Endothelial cell of umbilical vein (primary cell): ENCODE data around the gene LOXL4. TPM values are rescaled to one million over a fixed set of nuclear protein-coding genes. Genes with fewer than 3 reads are reported as not detected.

Source experiments
- BruUV-seq: library from RNA; stranded (reverse); fragments of 400-500 nt; replicated peaks from 2 replicates; lab custom pipeline; 2021; lab: Mats Ljungman, UMichigan
- CTCF ChIA-PET: fragments of 300-600, 350-600 bp; sonication (Branson Sonifier 250); formaldehyde crosslinking; loops from one replicate; lab custom pipeline; 2021; ENCODE audit warnings: antibody characterized with exemption, inconsistent platforms; lab: Charles Lee
- POLR2A ChIA-PET: fragments of 300-600, 350-600 bp; sonication (Branson Sonifier 250); formaldehyde crosslinking; loops from one replicate; lab custom pipeline; 2021; ENCODE audit warnings: antibody characterized with exemption, inconsistent platforms; lab: Charles Lee
- DNase-seq: peaks from one replicate; pipeline ENCODE4 v3.0.0-alpha.2; 2011; ENCODE audit warnings: low read depth, low spot score
- FAIRE-seq: peaks from 2 replicates; lab custom pipeline; 2011; peaks lifted over from hg19 to GRCh38; lab: Jason Lieb, UNC
- H2AFZ ChIP-seq: 2 replicates; pipeline ENCODE4 v1.6.0; 2012; ENCODE audit warnings: low read depth, low read length, control low read depth, inconsistent platforms
- H3K27ac ChIP-seq: 2 replicates; pipeline ENCODE4 v1.5.1; 2011; ENCODE audit warnings: low read depth, mild to moderate bottlenecking, control low read depth, low read length, moderate library complexity; ENCODE audit not compliant: insufficient read depth
- H3K27me3 ChIP-seq, 2 experiments: 2 replicates each; pipeline versions ENCODE4 v1.6.0 to v1.6.1; 2011; ENCODE audit warnings: low read length in 2 of 2, mixed read lengths in 1 of 2; ENCODE audit not compliant: control insufficient read depth in 2 of 2, insufficient read depth in 2 of 2
- H3K36me3 ChIP-seq, 2 experiments: 2 replicates in 1 of 2; 3 replicates in 1 of 2; pipeline ENCODE4 v1.5.1; 2011; ENCODE audit warnings: low read length in 2 of 2, mild to moderate bottlenecking in 1 of 2, moderate library complexity in 1 of 2; ENCODE audit not compliant: control insufficient read depth in 2 of 2, insufficient read depth in 2 of 2; ENCODE audit errors: extremely low read depth in 1 of 2
- H3K4me1 ChIP-seq: 3 replicates; pipeline ENCODE4 v1.5.1; 2011; ENCODE audit warnings: mild to moderate bottlenecking, low read length; ENCODE audit not compliant: control insufficient read depth, insufficient read depth; ENCODE audit errors: extremely low read depth
- H3K4me2 ChIP-seq: 2 replicates; pipeline ENCODE4 v1.6.1; 2011; ENCODE audit warnings: low read length, control low read depth, mixed read lengths; ENCODE audit not compliant: insufficient read depth
- H3K4me3 ChIP-seq, 3 experiments: fragments of 200-600 bp in 1 of 3; sonication (generic), shearing (Covaris generic) in 1 of 3; replicated peaks in 1 of 3; 2 replicates each; pipeline ENCODE4 v1.5.1; 2011 to 2016; ENCODE audit warnings: control low read depth in 3 of 3, low read length in 3 of 3, mild to moderate bottlenecking in 2 of 3, inconsistent platforms in 1 of 3, low read depth in 1 of 3, moderate library complexity in 1 of 3; ENCODE audit not compliant: insufficient read depth in 1 of 3
- H3K79me2 ChIP-seq: 2 replicates; pipeline ENCODE4 v1.6.0; 2012; ENCODE audit warnings: low read length, inconsistent platforms; ENCODE audit not compliant: control insufficient read depth, insufficient read depth
- H3K9ac ChIP-seq: replicated peaks from 2 replicates; pipeline ENCODE3; 2011; ENCODE audit warnings: low read length, control low read depth; ENCODE audit not compliant: insufficient read depth; ENCODE audit errors: extremely low read depth
- H3K9me1 ChIP-seq: replicated peaks from 3 replicates; pipeline ENCODE4 v1.6.0; 2011; ENCODE audit warnings: mild to moderate bottlenecking, low read length; ENCODE audit not compliant: control insufficient read depth, insufficient read depth; ENCODE audit errors: extremely low read depth
- H3K9me3 ChIP-seq: replicated peaks from 2 replicates; pipeline ENCODE4 v1.5.1; 2012; ENCODE audit warnings: low read length, inconsistent platforms; ENCODE audit not compliant: control insufficient read depth, insufficient read depth
- H4K20me1 ChIP-seq: replicated peaks from 2 replicates; pipeline ENCODE3; 2011; ENCODE audit warnings: mild to moderate bottlenecking, low read length; ENCODE audit not compliant: control insufficient read depth, insufficient read depth; ENCODE audit errors: extremely low read depth
- CTCF ChIP-seq, 2 donors: IDR thresholded peaks; 1 replicate in 1 of 2; 2 replicates in 1 of 2; pipeline ENCODE4 v1.5.1; 2011; ENCODE audit warnings: low read length in 2 of 2, mild to moderate bottlenecking in 2 of 2, moderate library complexity in 2 of 2, control low read depth in 1 of 2, inconsistent platforms in 1 of 2, low read depth in 1 of 2; ENCODE audit not compliant: insufficient read depth in 1 of 2; ENCODE audit errors: extremely low read depth in 1 of 2
- EZH2 ChIP-seq: IDR thresholded peaks from 2 replicates; pipeline ENCODE4 v1.6.1; 2012; ENCODE audit warnings: borderline replicate concordance, low read depth, mild to moderate bottlenecking, moderate library complexity, low read length, inconsistent platforms; ENCODE audit not compliant: severe bottlenecking
- FOS ChIP-seq: IDR thresholded peaks from 2 replicates; pipeline ENCODE4 v1.6.1; 2011; ENCODE audit warnings: mild to moderate bottlenecking, low read length, moderate library complexity, borderline replicate concordance; ENCODE audit not compliant: insufficient read depth
- GATA2 ChIP-seq: IDR thresholded peaks from 2 replicates; pipeline ENCODE4 v1.7.0; 2011; ENCODE audit warnings: low read depth, mild to moderate bottlenecking, moderate library complexity, mixed read lengths, low read length; ENCODE audit not compliant: insufficient read length, insufficient read depth
- JUN ChIP-seq: IDR thresholded peaks from 2 replicates; pipeline ENCODE4 v1.6.1; 2011; ENCODE audit warnings: borderline replicate concordance, low read depth; ENCODE audit not compliant: insufficient read length, insufficient read depth
- MAX ChIP-seq: IDR thresholded peaks from 2 replicates; pipeline ENCODE4 v1.6.1; 2011; ENCODE audit not compliant: insufficient read depth, insufficient read length
- MYC ChIP-seq: IDR thresholded peaks from one replicate; pipeline ENCODE4 v1.6.1; 2011; ENCODE audit warnings: mild to moderate bottlenecking, low read depth, low read length
- POLR2A ChIP-seq: IDR thresholded peaks from 2 replicates; pipeline ENCODE4 v1.6.1; 2012; ENCODE audit warnings: low read depth, mild to moderate bottlenecking, control low read depth, low read length
- POLR2AphosphoS5 ChIP-seq: IDR thresholded peaks from 2 replicates; pipeline ENCODE4 v1.6.1; 2012; ENCODE audit warnings: low read depth, mild to moderate bottlenecking, control low read depth, low read length, moderate library complexity; ENCODE audit not compliant: insufficient read depth
- dilution Hi-C: fragments of 300-500 bp; cut with MboI; formaldehyde crosslinking; loops from one replicate; pipeline ENCODE4 v1.15.0; 2019; ENCODE audit warnings: low sequenced_read_pairs; ENCODE audit not compliant: extremely low pct_ligation_motif_present
- intact Hi-C: fragments of 100-400 bp; cut with micrococcal nuclease; formaldehyde crosslinking; loops from one replicate; pipeline ENCODE4 v1.10.0; 2022
- polyA plus RNA-seq, 4 experiments: library from polyadenylated mRNA; depleted of rRNA in 3 of 4; stranded (reverse) in 3 of 4; unstranded in 1 of 4; fragments of >200 nt; gene quantifications; 2 replicates each; pipeline versions ENCODE4 v1.2.1 to v1.2.3, GENCODE V29; 2011 to 2012; ENCODE audit warnings: missing spikeins in 1 of 4
- total RNA-seq: library from RNA; stranded (reverse); gene quantifications from 2 replicates; pipeline ENCODE4 v1.2.3, GENCODE V29; 2021

The LOXL4 gene
- total and polyA plus RNA-seq, 2 donors (not counting 3 experiments of a cell fraction or from before 2014, with no cell fraction given): 1.4 to 1.9 TPM

DNA sequence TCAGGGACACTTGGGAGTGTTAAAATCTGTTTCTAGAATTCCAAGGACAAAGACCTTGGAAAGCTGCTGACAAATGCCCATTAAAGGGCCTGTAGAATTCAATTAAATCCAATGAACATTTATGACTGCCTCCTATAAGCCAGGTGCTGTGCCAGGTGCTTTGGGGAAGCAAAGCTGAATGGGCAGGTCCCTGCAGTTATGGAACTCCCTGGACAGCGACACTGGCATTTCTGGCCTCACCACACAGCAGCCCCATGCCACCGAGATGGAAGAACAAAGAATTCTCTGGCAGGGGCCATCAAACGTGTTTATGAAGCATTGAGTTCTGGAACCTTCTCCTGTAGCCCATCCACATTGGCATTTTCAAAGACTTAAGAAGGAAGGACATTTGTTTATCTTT, 45.6 kb upstream of the LOXL4 start:
- no peak for DNase-seq
- CTCF ChIA-PET: interaction anchor here (1.1 to 7.3 kb wide), 5 partner anchors 14 to 963 kb away, joined by 3 to 264 read pairs (median 5); no protein-coding TSS in a partner anchor
- dilution Hi-C loops (no loop called here), intact Hi-C loops (no loop called here)
- no peaks in the 10 kb centered on the region for H3K36me3 ChIP-seq
- H3K79me2 ChIP-seq: no peaks in the 10 kb centered on the region
- H3K4me3 ChIP-seq: no peak overlapping the region
- H3K9me3 ChIP-seq: no peaks in the 10 kb centered on the region
- no peak overlapping the region for H2AFZ ChIP-seq
- BruUV-seq: no TSS peak
- no peaks in the 10 kb centered on the region for H4K20me1 ChIP-seq
- no peak overlapping the region for H3K27ac ChIP-seq
- no peak for TF ChIP-seq FOS
- TF ChIP-seq MYC: no peak
- no peak for TF ChIP-seq POLR2A
- TF ChIP-seq CTCF (IDR thresholded peaks at IDR 0.05; ENCODE audit: extremely low read depth in 1 of 2, insufficient read depth in 1 of 2, low read depth in 1 of 2, low read length in 2 of 2): no peak
- no peak for TF ChIP-seq EZH2
- no peak for TF ChIP-seq MAX
- no peak for TF ChIP-seq GATA2
- TF ChIP-seq POLR2AphosphoS5: no peak
- TF ChIP-seq JUN: no peak
- no peak overlapping the region for H3K9ac ChIP-seq
- H3K4me2 ChIP-seq: no peak overlapping the region
- H3K27me3 ChIP-seq: peaks cover 2 to 10% of the 10 kb centered on the region in 2 experiments
- no peak for FAIRE-seq
- POLR2A ChIA-PET: no interaction called here
- no peaks in the 10 kb centered on the region for H3K9me1 ChIP-seq
- peaks cover 16% of the 10 kb centered on the region for H3K4me1 ChIP-seq
